ENCODE data around the gene CHIT1.

DNA sequence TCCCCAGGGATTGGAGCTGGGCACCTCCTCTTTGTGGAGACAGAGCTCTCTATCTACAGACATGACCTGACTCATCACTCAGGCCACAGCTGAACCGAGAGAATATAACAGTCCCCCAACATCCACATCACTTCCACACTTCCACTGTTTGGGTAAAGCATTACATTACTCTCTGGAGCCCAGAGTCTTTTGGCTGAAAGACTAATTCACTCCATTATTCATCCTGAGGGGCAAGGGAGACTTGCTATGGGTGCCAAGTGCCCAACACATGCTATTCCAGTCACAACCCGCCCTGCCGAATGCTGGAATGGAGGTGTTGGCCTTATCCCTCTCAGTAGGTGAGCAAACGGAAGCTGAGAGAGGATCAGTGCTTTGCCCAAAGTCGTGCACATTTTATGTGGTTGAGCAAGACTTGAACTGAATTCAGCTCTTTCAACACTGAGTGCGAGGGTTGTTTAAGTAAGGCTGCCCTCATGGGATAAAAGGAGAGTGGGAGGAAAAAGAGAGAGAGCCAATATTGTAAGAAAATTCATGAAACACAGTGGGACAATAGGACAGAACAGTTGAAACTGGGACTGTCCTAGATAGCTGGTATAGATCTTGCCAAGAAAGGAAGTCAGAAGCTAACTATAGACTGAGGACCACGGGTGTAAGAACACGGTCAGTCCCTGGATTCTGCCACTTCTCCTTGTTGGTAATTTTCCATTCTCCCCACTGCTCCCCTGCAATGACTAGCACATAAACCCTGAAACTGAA is 29.5 kb downstream of the CHIT1 start:
- TF ChIP-seq, protein P1, sequence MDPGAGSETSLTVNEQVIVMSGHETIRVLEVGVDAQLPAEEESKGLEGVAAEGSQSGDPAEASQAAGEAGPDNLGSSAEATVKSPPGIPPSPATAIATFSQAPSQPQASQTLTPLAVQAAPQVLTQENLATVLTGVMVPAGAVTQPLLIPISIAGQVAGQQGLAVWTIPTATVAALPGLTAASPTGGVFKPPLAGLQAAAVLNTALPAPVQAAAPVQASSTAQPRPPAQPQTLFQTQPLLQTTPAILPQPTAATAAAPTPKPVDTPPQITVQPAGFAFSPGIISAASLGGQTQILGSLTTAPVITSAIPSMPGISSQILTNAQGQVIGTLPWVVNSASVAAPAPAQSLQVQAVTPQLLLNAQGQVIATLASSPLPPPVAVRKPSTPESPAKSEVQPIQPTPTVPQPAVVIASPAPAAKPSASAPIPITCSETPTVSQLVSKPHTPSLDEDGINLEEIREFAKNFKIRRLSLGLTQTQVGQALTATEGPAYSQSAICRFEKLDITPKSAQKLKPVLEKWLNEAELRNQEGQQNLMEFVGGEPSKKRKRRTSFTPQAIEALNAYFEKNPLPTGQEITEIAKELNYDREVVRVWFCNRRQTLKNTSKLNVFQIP (CRISPR knock-in tag; IDR thresholded peaks at IDR 0.05; ENCODE audit: borderline replicate concordance, low read depth): no peak
- TF ChIP-seq BACH2 (CRISPR knock-in tag; IDR thresholded peaks at IDR 0.05; ENCODE audit: borderline replicate concordance): no peak
- TF ChIP-seq OSR1 (CRISPR knock-in tag; IDR thresholded peaks at IDR 0.05): no peak
